Pons (tissue), 1 donor: ENCODE data around the gene PRDM2.

ENCODE experiments used
- DNase-seq: peaks from one replicate; pipeline ENCODE4 v3.0.0-alpha.2; 2016; ENCODE audit warnings: low spot score

Gene PRDM2

GRCh38 chr1:13792419-13792818, 92.4 kb downstream of the PRDM2 start:
- DNase-seq, result no peak

GRCh38 chr1:13793088-13793730, 93.2 kb downstream of the PRDM2 start:
- DNase-seq, result no peak

- no peak for DNase-seq
Measured at GRCh38 chr1:13794231-13795187, 94.5 kb downstream of the PRDM2 start.

GRCh38 chr1:13797397-13797796, 97.4 kb downstream of the PRDM2 start:
- no peak for DNase-seq

- DNase-seq, result no peak
Measured at GRCh38 chr1:13798120-13798519, 98.1 kb downstream of the PRDM2 start.

GRCh38 chr1:13799502-13800283, 99.7 kb downstream of the PRDM2 start:
- no peak for DNase-seq

GRCh38 chr1:13801232-13801631, 101.2 kb downstream of the PRDM2 start:
- DNase-seq, result no peak

- DNase-seq, result no peak
Measured at GRCh38 chr1:13801655-13802486, 101.9 kb downstream of the PRDM2 start.

- no peak for DNase-seq
Measured at GRCh38 chr1:13802782-13803545, 103.0 kb downstream of the PRDM2 start.

GRCh38 chr1:13803546-13804239, 103.7 kb downstream of the PRDM2 start:
- no peak for DNase-seq

- DNase-seq, result no peak
Measured at GRCh38 chr1:13804240-13804633, 104.2 kb downstream of the PRDM2 start.

GRCh38 chr1:13805431-13805830, 105.4 kb downstream of the PRDM2 start:
- DNase-seq, result no peak

GRCh38 chr1:13806108-13806507, 106.1 kb downstream of the PRDM2 start:
- DNase-seq, result no peak

- no peak for DNase-seq
Measured at GRCh38 chr1:13807209-13807608, 107.2 kb downstream of the PRDM2 start.

GRCh38 chr1:13808729-13809131, 108.7 kb downstream of the PRDM2 start:
- no peak for DNase-seq

GRCh38 chr1:13809461-13810159, 109.6 kb downstream of the PRDM2 start:
- peak; percentile 13 for DNase-seq

GRCh38 chr1:13812456-13813397, 112.7 kb downstream of the PRDM2 start:
- DNase-seq, result no peak

GRCh38 chr1:13813398-13814012, 113.5 kb downstream of the PRDM2 start:
- DNase-seq, result no peak
